ENCODE data around the gene OTOL1.

DNA sequence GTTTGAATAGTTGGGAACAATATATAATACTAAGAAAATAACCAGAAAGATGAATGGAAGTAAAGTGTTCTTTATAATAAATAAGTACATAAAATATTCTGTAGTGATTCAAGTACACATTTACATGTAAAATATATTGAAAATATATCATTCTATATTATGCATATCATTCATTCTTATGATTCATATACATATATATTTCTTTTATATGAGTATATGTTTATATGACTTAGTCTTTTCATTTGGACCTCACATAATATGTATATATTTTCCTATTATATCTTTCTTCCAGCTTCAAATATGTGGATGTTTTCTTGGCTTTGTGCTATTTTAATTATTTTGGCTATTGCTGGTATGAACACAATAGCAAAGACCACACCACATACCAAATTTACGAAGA lies at the start of gene OTOL1:
- no peak for TF ChIP-seq CTCF (conservative IDR thresholded peaks at IDR 0.05)
- TF ChIP-seq ZFX (IDR thresholded peaks at IDR 0.05): no peak

Data from C4-2B (cell line).